H9 (cell line): Measurements from ENCODE around the gene TSSK2. TPM values are rescaled to one million over a fixed set of nuclear protein-coding genes. Genes with fewer than 3 reads are reported as not detected.

Source experiments
- DNase-seq: peaks from one replicate; pipeline ENCODE4 v3.0.0-alpha.2; 2017
- H2AFZ ChIP-seq: one replicate; pipeline ENCODE4 v1.6.1; 2013; ENCODE audit warnings: mild to moderate bottlenecking, low read length, control low read depth, moderate library complexity
- H2AK5ac ChIP-seq: 2 replicates; pipeline ENCODE4 v1.6.1; 2013; ENCODE audit warnings: low read length, control low read depth, mixed read lengths; ENCODE audit not compliant: insufficient read length
- H2BK120ac ChIP-seq: one replicate; pipeline ENCODE4 v1.6.1; 2013; ENCODE audit warnings: low read depth, mild to moderate bottlenecking, low read length, control low read depth, inconsistent platforms; ENCODE audit not compliant: poor library complexity, severe bottlenecking
- H2BK12ac ChIP-seq: 2 replicates; pipeline ENCODE4 v1.6.1; 2013; ENCODE audit warnings: low read length, control low read depth, mixed read lengths, low read depth; ENCODE audit not compliant: insufficient read length
- H2BK15ac ChIP-seq: 2 replicates; pipeline ENCODE4 v1.6.1; 2013; ENCODE audit warnings: low read depth, low read length, control low read depth
- H2BK20ac ChIP-seq: one replicate; pipeline ENCODE4 v1.6.1; 2013; ENCODE audit warnings: low read depth, mild to moderate bottlenecking, low read length, control low read depth, inconsistent platforms; ENCODE audit not compliant: poor library complexity, severe bottlenecking
- H2BK5ac ChIP-seq: 2 replicates; pipeline ENCODE4 v1.6.1; 2013; ENCODE audit warnings: low read length, control low read depth, mixed read lengths; ENCODE audit not compliant: insufficient read length
- H3K14ac ChIP-seq: 2 replicates; pipeline ENCODE4 v1.6.1; 2013; ENCODE audit warnings: low read length, control low read depth; ENCODE audit not compliant: insufficient read depth
- H3K18ac ChIP-seq: 2 replicates; pipeline ENCODE4 v1.6.1; 2013; ENCODE audit warnings: low read depth, mild to moderate bottlenecking, mixed read lengths, low read length, control low read depth; ENCODE audit not compliant: insufficient read length
- H3K23ac ChIP-seq: 2 replicates; pipeline ENCODE4 v1.6.1; 2013; ENCODE audit warnings: low read length, control low read depth, mixed read lengths, low read depth; ENCODE audit not compliant: insufficient read length
- H3K23me2 ChIP-seq: 2 replicates; pipeline ENCODE4 v1.6.1; 2013; ENCODE audit warnings: low read depth, mild to moderate bottlenecking, mixed read lengths, low read length, control low read depth; ENCODE audit not compliant: insufficient read length, poor library complexity, severe bottlenecking
- H3K27ac ChIP-seq: 2 replicates; pipeline ENCODE4 v1.5.1; 2013; ENCODE audit warnings: low read length, control low read depth, mixed read lengths, low read depth; ENCODE audit not compliant: insufficient read length
- H3K27me3 ChIP-seq: 2 replicates; pipeline ENCODE4 v1.6.1; 2013; ENCODE audit warnings: low read length, control low read depth, inconsistent platforms; ENCODE audit not compliant: insufficient read depth
- H3K4ac ChIP-seq: 2 replicates; pipeline ENCODE4 v1.6.1; 2013; ENCODE audit warnings: low read depth, mild to moderate bottlenecking, control low read depth, inconsistent platforms, low read length, moderate library complexity
- H3K4me1 ChIP-seq: 2 replicates; pipeline ENCODE4 v1.6.1; 2013; ENCODE audit warnings: low read length, control low read depth, inconsistent platforms; ENCODE audit not compliant: insufficient read depth
- H3K4me2 ChIP-seq: 2 replicates; pipeline ENCODE4 v1.6.1; 2013; ENCODE audit warnings: low read length, control low read depth, mixed read lengths; ENCODE audit not compliant: insufficient read length, insufficient read depth
- H3K56ac ChIP-seq: 2 replicates; pipeline ENCODE4 v1.6.1; 2013; ENCODE audit warnings: low read depth, mild to moderate bottlenecking, mixed read lengths, low read length, control low read depth; ENCODE audit not compliant: insufficient read length
- H3K79me1 ChIP-seq: 2 replicates; pipeline ENCODE4 v1.6.1; 2013; ENCODE audit warnings: low read depth, mild to moderate bottlenecking, moderate library complexity, low read length, control low read depth, inconsistent platforms; ENCODE audit not compliant: insufficient read depth, poor library complexity, severe bottlenecking
- H3K79me2 ChIP-seq: 2 replicates; pipeline ENCODE4 v1.6.1; 2013; ENCODE audit warnings: low read length, control low read depth, inconsistent platforms; ENCODE audit not compliant: insufficient read depth
- H3K9ac ChIP-seq: 2 replicates; pipeline ENCODE4 v1.6.1; 2013; ENCODE audit warnings: low read length, control low read depth, mixed read lengths; ENCODE audit not compliant: insufficient read length; ENCODE audit errors: extremely low read depth
- H3K9me3 ChIP-seq: one replicate; pipeline ENCODE4 v1.6.1; 2013; ENCODE audit warnings: low read depth, low read length, inconsistent platforms; ENCODE audit not compliant: control insufficient read depth
- H3T11ph ChIP-seq: one replicate; pipeline ENCODE4 v1.6.1; 2013; ENCODE audit warnings: mild to moderate bottlenecking, low read length, control low read depth, inconsistent platforms
- H4K20me1 ChIP-seq: one replicate; pipeline ENCODE4 v1.6.1; 2013; ENCODE audit not compliant: control insufficient read depth, insufficient read length, insufficient read depth
- H4K5ac ChIP-seq: 2 replicates; pipeline ENCODE4 v1.6.1; 2013; ENCODE audit warnings: low read depth, mild to moderate bottlenecking, mixed read lengths, low read length, control low read depth; ENCODE audit not compliant: insufficient read length
- H4K8ac ChIP-seq: replicated peaks from 2 replicates; pipeline ENCODE4 v1.6.1; 2013; ENCODE audit warnings: low read length, control low read depth, mixed read lengths, low read depth; ENCODE audit not compliant: insufficient read length
- H4K91ac ChIP-seq: 2 replicates; pipeline ENCODE4 v1.6.1; 2013; ENCODE audit warnings: low read depth, mild to moderate bottlenecking, moderate library complexity, mixed read lengths, low read length, control low read depth; ENCODE audit not compliant: insufficient read length
- H3K27ac Mint-ChIP-seq, 3 experiments: 2 replicates in 2 of 3; 3 replicates in 1 of 3; pipeline ENCODE4 v1.8.0; 2020 to 2021; ENCODE audit warnings: mixed read lengths in 3 of 3, mild to moderate bottlenecking in 1 of 3, moderate library complexity in 1 of 3
- H3K27me3 Mint-ChIP-seq: 2 replicates; pipeline ENCODE4 v1.8.0; 2021; ENCODE audit warnings: low read depth, mild to moderate bottlenecking, moderate library complexity, mixed read lengths
- H3K36me3 Mint-ChIP-seq, 3 experiments: 2 replicates in 2 of 3; 3 replicates in 1 of 3; pipeline ENCODE4 v1.8.0; 2020 to 2021; ENCODE audit warnings: low read depth in 3 of 3, mixed read lengths in 3 of 3; ENCODE audit not compliant: insufficient read depth in 1 of 3
- H3K4me1 Mint-ChIP-seq, 2 experiments: 2 replicates each; pipeline ENCODE4 v1.8.0; 2020; ENCODE audit warnings: mixed read lengths in 2 of 2
- H3K4me3 Mint-ChIP-seq, 2 experiments: 2 replicates in 1 of 2; 3 replicates in 1 of 2; pipeline ENCODE4 v1.8.0; 2020 to 2021; ENCODE audit warnings: mild to moderate bottlenecking in 2 of 2, mixed read lengths in 2 of 2, moderate library complexity in 1 of 2
- H3K9me3 Mint-ChIP-seq, 2 experiments: 2 replicates in 1 of 2; 3 replicates in 1 of 2; pipeline ENCODE4 v1.8.0; 2020; ENCODE audit warnings: mild to moderate bottlenecking in 2 of 2, mixed read lengths in 2 of 2, moderate library complexity in 1 of 2
- WGBS: extraction: QIAGEN DNeasy Blood & Tissue Kit; methylation state at CpG from one replicate; pipeline ENCODE4 v1.1.7; 2013; ENCODE audit warnings: missing lambda C conversion rate, low lambda C conversion rate, mixed read lengths; ENCODE audit not compliant: insufficient read length; ENCODE audit errors: extremely low coverage; 5-methylcytosine and 5-hydroxymethylcytosine counted together
- total RNA-seq: library from RNA; stranded (reverse); gene quantifications from 2 replicates; pipeline ENCODE4 v1.2.1, GENCODE V29; 2021
- TF ChIP-seq, protein P1 (sequence below): fragments of 200-600 bp; sonication (generic); conservative IDR thresholded peaks from 3 replicates; pipeline ENCODE4 v1.8.0; 2021; ENCODE audit warnings: antibody characterized with exemption, mild to moderate bottlenecking

TSSK2 gene
- total RNA-seq, 1 experiment from 2014 or later = not detected

DNA sequence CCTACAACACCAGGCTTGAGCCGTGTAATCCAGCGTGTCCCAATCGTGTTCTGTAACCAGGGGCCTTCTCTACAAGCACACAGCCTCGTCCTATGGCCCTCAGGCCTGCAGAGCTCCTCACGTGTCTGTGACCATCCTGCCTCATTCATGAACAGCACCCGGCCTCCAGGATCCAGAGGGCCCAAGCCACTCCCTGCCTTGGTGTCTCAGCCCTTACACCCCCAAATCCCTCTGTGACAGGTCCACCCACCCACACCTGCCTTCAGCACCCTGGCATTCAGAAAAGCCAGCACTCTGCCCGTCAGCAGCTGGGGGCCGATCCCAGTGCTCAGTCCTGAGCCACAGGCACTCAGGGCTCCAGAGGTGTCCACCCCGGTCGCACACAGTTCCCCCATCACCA lies 5.8 kb downstream of the TSSK2 start:
- Histone ChIP-seq H2BK12ac (no peak overlapping the region), H3K23me2 (no peaks in the 10 kb centered on the region), H2BK120ac (no peak overlapping the region), H3K27ac (no peak overlapping the region), H3K9ac (no peak overlapping the region), H3T11ph (no peak overlapping the region), H2BK5ac (no peak overlapping the region), H2AFZ (no peak overlapping the region), H3K79me2 (no peaks in the 10 kb centered on the region), H3K56ac (no peak overlapping the region), H4K91ac (no peak overlapping the region), H3K4ac (no peak overlapping the region), H3K23ac (no peak overlapping the region), H4K8ac (no peak overlapping the region), H3K4me2 (no peak overlapping the region), H4K5ac (no peak overlapping the region), H3K27me3 (no peaks in the 10 kb centered on the region), H2BK15ac (no peak overlapping the region), H3K9me3 (no peaks in the 10 kb centered on the region), H2BK20ac (no peak overlapping the region), H3K18ac (no peak overlapping the region), H3K14ac (no peak overlapping the region), H4K20me1 (no peaks in the 10 kb centered on the region), H3K79me1 (no peaks in the 10 kb centered on the region), H3K4me1 (no peaks in the 10 kb centered on the region), H2AK5ac (no peak overlapping the region)
- Mint-ChIP-seq H3K36me3 (peaks cover 29 to 82% (median 59%) of the 10 kb centered on the region in 3 experiments), H3K4me1 (no peaks in the 10 kb centered on the region), H3K9me3 (no peaks in the 10 kb centered on the region), H3K27ac (no peak overlapping the region), H3K4me3 (no peak overlapping the region), H3K27me3 (no peaks in the 10 kb centered on the region)
- TF ChIP-seq, protein P1, sequence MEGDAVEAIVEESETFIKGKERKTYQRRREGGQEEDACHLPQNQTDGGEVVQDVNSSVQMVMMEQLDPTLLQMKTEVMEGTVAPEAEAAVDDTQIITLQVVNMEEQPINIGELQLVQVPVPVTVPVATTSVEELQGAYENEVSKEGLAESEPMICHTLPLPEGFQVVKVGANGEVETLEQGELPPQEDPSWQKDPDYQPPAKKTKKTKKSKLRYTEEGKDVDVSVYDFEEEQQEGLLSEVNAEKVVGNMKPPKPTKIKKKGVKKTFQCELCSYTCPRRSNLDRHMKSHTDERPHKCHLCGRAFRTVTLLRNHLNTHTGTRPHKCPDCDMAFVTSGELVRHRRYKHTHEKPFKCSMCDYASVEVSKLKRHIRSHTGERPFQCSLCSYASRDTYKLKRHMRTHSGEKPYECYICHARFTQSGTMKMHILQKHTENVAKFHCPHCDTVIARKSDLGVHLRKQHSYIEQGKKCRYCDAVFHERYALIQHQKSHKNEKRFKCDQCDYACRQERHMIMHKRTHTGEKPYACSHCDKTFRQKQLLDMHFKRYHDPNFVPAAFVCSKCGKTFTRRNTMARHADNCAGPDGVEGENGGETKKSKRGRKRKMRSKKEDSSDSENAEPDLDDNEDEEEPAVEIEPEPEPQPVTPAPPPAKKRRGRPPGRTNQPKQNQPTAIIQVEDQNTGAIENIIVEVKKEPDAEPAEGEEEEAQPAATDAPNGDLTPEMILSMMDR = no peak
- no CpG with 5 or more reads among the region's 10 CpGs for WGBS
- no peak for DNase-seq
